Measurements from ENCODE around the gene CFAP141. TPM values are rescaled to one million over a fixed set of nuclear protein-coding genes. Genes with fewer than 3 reads are reported as not detected.

Gene CFAP141
- total and polyA plus RNA-seq, 3 donors from 2014 or later, result 4.0 to 38.3 (median 8.4) TPM

GRCh38 chr1:154170547-154171222 is 35.4 kb downstream of the CFAP141 start:
- H3K4me3 ChIP-seq, result no peak overlapping the region
- H3K27me3 ChIP-seq, result no peaks in the 10 kb centered on the region
- H3K27ac ChIP-seq, result no peak overlapping the region
- intact Hi-C loops (cut with DNase I; ENCODE audit: low total_unique reads), result no loop called here
- TF ChIP-seq CTCF (IDR thresholded peaks at IDR 0.05) (no peak), POLR2A (IDR thresholded peaks at IDR 0.05) (no peak)
- no peak for DNase-seq
- no peaks in the 10 kb centered on the region for H3K36me3 ChIP-seq (ENCODE audit: low read depth, missing control alignments)
- H3K4me1 ChIP-seq, result no peaks in the 10 kb centered on the region
- H3K9me3 ChIP-seq, result no peaks in the 10 kb centered on the region

GRCh38 chr1:154167461-154167860 is 38.7 kb downstream of the CFAP141 start:
- intact Hi-C loops (cut with DNase I; ENCODE audit: low total_unique reads), result no loop called here
- no peak for DNase-seq
- no peaks in the 10 kb centered on the region for H3K36me3 ChIP-seq (ENCODE audit: low read depth, missing control alignments)

GRCh38 chr1:154166207-154166606 is 39.9 kb downstream of the CFAP141 start:
- H3K9me3 ChIP-seq, result no peaks in the 10 kb centered on the region
- intact Hi-C loops (cut with DNase I; ENCODE audit: low total_unique reads), result no loop called here
- TF ChIP-seq CTCF (IDR thresholded peaks at IDR 0.05) (no peak), POLR2A (IDR thresholded peaks at IDR 0.05) (no peak)
- H3K27me3 ChIP-seq, result no peaks in the 10 kb centered on the region
- no peak overlapping the region for H3K4me3 ChIP-seq
- DNase-seq, result no peak
- no peaks in the 10 kb centered on the region for H3K36me3 ChIP-seq (ENCODE audit: low read depth, missing control alignments)
- no peak overlapping the region for H3K27ac ChIP-seq
- no peaks in the 10 kb centered on the region for H3K4me1 ChIP-seq
- 73 to 80% methylated on average over 1 of the region's 1 CpG for WGBS, 2 donors

More at GRCh38 chr1:154167461-154167860, 38.7 kb downstream of the CFAP141 start:
- H3K9me3 ChIP-seq, result no peaks in the 10 kb centered on the region
- H3K4me1 ChIP-seq, result no peaks in the 10 kb centered on the region
- no peak overlapping the region for H3K4me3 ChIP-seq
- TF ChIP-seq CTCF (IDR thresholded peaks at IDR 0.05), result no peak
- TF ChIP-seq POLR2A (IDR thresholded peaks at IDR 0.05), result no peak
- H3K27me3 ChIP-seq, result no peaks in the 10 kb centered on the region
- H3K27ac ChIP-seq, result no peak overlapping the region

- H3K36me3 ChIP-seq (ENCODE audit: low read depth, missing control alignments), result no peaks in the 10 kb centered on the region
- H3K27me3 ChIP-seq, result no peaks in the 10 kb centered on the region
- H3K27ac ChIP-seq, result no peak overlapping the region
- DNase-seq, result no peak
- H3K4me3 ChIP-seq, result no peak overlapping the region
- H3K9me3 ChIP-seq, result no peaks in the 10 kb centered on the region
- peaks cover 33% of the 10 kb centered on the region for H3K4me1 ChIP-seq
- TF ChIP-seq CTCF (IDR thresholded peaks at IDR 0.05) (no peak), POLR2A (IDR thresholded peaks at IDR 0.05) (no peak)
- intact Hi-C loops (cut with DNase I; ENCODE audit: low total_unique reads), result no loop called here
Measured at GRCh38 chr1:154159554-154159953, 46.6 kb downstream of the CFAP141 start.

All from testis (tissue), 3 donors.